GM12892 (cell line): ENCODE results near the gene BSPRY.
A peak's percentile ranks its signal among the peaks of the same experiment; 100 is the strongest.

Experiments used
- POLR2A ChIP-seq: IDR thresholded peaks from 2 replicates; pipeline ENCODE4 v1.6.1; 2011; ENCODE audit warnings: low read depth, low read length, control low read depth
- POLR2AphosphoS5 ChIP-seq: IDR thresholded peaks from 2 replicates; pipeline ENCODE4 v1.6.1; 2011; ENCODE audit warnings: low read depth, low read length, control low read depth

DNA sequence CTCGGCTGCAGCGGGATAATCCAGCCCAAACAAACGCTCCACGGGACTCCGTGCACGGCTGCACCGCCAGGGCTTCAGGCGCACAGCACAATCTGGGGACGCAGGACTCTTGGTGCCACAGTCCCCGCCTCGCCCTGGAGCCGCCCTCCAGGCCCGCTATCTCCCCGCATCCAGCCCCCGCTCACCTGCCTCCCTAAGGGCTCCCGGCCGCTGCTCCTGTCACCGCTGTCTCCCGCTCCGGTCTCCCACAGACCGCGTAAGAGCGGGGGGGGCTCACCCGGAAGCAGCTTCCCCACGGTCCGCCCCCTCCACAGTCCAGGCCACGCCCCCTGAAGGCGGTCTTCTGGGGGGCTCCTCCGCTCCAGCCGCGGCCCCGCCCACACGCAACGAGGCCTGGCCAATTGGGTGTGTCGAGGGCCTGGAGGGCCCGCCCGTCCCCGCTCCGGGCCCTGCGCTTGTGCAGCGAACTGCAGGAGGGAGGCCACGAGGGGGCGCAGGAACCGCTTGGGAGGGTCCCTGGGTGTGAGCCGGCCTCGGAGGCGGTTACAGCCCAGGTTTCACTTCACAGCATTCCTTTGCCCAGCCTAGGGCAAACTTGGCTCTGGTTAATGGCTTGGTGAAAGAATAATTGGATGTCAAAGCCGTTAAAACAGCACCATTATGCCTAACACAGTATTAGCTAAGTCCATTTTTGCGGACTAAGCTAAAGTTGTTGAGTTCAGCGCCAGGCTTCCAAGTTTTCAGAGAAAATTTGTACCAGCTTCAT, 51.9 kb downstream of the BSPRY start, which contains the start of gene ALAD:
- TF ChIP-seq POLR2A (peak; percentile 65; the same call in 1 of the 2 replicates), POLR2AphosphoS5 (peak; percentile 47; the same call in 1 of the 2 replicates)
